NCI-H2107 treated with DMSO at 0.1 percent for 48 hours (cell line): Measurements from ENCODE around the gene MAP7D2.

Experiments
- DNase-seq: peaks from one replicate; lab custom pipeline; 2025; ENCODE audit not compliant: unreplicated experiment; lab: John Stamatoyannopoulos, UW

Gene MAP7D2

DNA sequence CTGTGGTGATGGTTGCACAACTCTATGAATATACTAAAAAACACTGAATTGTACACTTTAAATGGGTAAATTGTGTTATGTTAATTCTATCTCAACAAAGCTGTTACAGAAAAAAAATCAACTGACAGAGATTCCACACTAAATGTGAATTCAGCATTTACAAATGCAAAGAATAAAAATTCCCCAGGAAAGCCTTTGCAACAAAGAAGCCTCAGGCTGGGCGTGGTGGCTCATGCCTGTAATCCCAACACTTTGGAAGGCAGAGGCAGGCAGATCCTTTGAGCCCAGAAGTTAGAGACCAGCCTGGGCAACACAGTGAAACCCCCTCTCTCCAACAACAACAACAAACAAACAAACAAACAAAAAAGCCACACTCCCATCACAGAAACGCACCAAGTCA lies 134.8 kb downstream of the MAP7D2 start:
- DNase-seq, result no peak

DNA sequence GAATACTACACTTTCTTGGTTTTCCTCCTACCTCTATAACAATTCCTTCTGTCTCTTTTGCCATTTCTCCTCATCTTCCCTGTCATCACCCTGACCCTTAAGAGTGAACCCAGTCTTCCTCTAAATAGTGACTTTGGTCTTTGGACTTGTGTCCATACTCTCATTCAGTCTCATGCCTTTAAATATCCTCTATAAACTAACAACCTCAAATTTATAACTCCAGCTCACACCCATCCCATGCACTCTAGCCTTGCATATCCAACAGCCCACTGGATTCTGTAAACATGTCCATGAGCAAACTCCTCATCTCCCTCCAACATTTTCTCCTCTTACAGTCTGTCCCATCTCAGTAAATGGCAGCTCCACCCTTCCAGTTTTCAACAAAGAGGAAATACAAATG lies 140.9 kb downstream of the MAP7D2 start:
- no peak for DNase-seq

DNA sequence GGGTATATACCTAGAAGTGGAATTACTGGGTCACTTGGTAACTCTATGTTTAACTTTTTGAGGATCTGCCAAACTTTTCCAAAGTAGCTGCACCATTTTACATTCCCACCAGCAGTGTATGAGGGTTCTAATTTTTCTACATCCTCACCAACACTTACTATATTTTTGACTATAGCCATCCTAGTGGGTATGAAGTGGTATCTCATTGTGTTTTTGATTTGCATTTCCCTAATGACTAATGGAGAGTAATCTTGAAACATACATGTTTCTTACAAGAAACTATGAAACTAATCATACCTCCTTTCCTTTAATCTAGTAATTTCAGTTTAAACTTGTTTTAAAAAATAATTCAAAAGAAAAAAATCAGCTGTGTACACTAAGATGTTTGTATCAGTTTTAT lies 143.7 kb downstream of the MAP7D2 start:
- DNase-seq, result no peak

DNA sequence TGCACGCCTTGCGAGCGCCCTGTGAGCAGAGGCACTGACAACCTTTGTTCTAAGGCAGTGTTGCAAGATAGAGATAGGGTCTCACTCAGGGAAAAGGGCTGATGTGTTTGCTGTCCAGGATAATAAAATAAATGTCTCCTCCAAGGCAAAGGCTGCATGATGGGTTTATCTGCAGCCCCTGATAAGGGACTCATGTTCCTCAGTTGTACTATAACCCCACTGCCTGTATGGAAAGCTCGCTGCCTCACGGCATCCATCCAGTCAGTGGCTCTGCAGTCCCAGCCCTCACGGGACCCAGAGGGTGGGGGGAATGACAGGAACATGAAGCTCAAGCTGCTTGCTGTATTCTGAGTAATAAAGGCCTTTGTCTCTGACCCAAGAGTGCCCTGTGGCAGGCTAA lies 148.4 kb downstream of the MAP7D2 start:
- DNase-seq, result no peak

DNA sequence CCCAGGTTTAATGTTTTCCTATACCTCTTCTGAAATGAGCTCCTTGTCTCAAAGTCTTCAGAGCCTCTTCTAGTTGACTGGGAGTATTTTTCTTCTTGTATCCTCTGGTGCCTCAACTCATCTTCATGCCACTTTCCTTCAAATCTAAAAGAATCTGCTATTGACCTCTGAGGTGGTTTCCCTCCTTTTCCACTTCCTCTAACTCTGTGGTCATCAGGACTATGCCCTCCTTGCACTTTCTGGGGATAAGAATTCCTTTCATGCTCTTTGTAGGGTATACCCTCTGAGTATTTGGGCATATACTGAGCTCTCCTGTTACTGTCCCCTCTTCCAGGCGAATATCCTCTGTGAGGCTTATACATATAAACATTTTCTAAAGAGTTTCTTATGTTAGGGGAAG lies 150.7 kb downstream of the MAP7D2 start:
- DNase-seq, result no peak

DNA sequence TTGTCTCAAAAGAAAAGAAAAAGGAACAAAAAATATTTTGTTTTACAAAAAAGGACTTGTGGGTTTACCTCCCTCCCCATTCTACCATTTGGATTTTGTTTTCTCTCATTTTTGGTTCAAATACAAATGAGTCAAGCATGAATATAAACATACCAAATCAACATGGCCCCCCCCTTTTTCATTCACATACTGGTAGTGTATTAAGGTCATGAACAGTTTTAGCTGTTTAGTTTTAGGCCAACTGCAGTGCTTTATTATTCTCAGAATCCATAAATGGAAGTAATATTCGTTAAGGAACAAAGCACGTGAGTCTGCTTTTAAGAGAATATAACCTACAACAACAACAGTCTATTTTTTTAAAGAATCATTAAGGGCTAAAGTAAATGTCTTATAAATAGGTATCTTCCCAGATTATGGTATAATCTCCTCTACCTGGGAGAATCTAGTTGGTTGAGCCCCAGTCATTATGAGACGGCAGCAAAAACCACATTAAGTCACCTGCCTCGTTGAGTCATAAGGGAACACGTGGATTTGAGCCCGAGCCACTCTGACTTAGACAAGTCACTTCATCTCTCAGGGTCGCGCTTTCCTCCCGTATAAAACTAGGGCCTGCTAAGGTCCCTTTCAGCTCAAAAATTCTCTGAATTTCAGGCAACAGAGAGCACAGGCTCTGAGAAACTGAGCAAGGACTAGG lies 152.5 kb downstream of the MAP7D2 start:
- peak; percentile 4 for DNase-seq

DNA sequence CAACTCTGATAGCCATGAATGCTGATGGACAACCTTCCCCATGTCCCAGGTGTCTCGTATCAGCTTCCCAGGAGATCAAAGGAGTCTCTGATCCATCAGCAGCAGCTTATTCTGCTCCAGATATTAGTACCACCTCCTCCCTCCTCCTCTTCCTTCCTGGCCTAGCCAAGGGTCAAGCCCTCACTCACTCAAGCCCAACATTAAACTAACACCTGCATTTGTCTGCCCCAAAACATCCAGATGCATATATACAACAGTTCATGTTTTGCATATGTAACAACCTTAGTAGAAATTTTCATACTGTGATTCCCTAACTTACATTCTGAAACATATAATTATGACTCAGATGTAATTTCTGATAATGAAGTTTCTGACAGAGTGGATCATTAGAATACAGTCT lies 155.8 kb downstream of the MAP7D2 start:
- no peak for DNase-seq

DNA sequence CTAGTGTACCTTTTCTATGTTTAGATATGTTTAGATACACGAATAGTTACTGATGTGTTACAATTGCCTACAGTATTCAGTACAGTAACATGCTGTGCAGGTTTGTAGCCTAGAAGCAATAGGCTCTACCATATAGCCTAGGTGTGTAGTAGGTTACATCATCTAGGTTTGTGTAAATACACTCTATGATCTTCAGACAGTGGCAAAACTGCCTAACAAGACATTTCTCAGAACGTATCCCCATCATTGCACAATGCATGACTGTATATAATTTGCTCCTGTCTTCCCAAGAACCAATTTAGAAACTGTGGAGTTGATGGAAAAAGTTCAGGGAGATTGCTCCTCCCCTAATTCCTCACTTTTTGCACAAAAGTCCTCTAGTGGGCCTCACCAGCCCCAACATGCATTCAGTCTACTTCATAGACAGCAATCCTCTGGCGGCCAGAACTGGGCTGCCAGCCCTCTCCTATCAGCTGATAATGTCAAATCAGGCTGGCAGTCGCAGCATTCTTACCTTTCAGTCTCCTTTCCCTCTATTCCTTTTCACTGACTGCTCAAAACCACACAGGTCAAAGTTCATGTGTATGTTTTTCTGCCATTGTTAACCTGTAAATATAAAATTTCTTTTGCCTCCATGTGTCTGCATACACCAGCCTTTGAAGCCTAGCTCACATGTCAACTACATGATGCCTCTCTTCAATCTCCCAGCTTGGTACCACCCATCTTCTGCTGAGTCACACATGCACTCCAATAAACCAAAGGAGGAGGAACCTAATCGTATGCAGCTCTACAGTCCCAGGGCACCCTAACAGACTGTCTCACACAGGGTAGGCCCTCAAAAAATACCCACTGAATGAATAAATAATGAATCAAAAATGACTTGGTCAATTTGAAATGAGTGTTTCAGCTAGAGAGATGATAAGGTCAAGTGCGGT lies 157.9 kb downstream of the MAP7D2 start:
- peak; percentile 2 for DNase-seq

DNA sequence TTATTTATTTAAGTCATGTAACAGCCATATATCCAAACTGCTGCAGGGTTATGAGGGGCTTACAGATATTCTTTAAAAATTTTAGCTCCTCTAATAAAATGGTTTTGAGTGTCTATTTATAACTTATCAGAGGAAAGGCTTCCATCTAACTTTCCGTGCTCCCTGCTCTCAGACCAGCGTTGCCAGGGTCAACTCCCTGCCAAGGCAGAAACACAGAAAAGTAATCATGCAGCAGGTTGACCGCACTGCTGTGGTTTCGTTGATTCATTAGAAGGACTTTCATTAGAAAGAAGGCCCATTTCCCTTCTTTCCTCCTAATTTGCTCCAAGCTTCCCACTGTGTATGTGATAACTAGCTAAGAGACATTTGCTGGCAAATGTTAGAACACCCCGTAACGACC lies 159.8 kb downstream of the MAP7D2 start:
- DNase-seq, result no peak
